ENCODE data around the gene RPS25. TPM values are rescaled to one million over a fixed set of nuclear protein-coding genes. Genes with fewer than 3 reads are reported as not detected.
"Not testable (repeated sequence)": the region's sequence is repeated elsewhere in the genome, so short reads cannot be mapped to it uniquely, and the experiment has no call there.

The RPS25 gene
- total RNA-seq, 1 experiment from 2014 or later: 1,176 TPM

DNA sequence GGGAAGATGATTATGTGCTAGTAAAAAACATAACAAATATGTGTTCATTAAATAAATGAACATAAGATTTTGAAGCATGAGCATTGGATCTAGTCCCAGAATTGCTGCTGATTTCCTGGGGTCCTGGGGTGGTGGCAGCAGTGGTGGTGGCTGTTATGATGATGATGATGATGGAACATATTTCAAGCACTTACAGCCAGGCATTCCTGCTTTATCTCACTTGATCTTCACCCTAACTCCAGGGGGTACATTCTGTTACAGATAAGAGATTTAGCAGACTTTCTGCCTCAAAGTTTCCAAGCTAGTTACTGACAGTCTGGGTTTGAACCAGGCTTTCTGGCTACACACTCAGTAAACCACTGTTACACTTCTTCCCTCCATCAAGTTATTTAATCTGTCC, 5.6 kb upstream of the RPS25 start:
- Histone ChIP-seq H3K9me3 (ENCODE audit: low read depth, low read length, poor library complexity, severe bottlenecking) (no peaks in the 10 kb centered on the region), H3K27me3 (replicated peaks; ENCODE audit: insufficient read depth, low read depth, low read length, poor library complexity) (no peaks in the 10 kb centered on the region), H3K4me3 (ENCODE audit: low read depth, low read length, poor library complexity, severe bottlenecking) (no peak overlapping the region), H3K4me1 (ENCODE audit: insufficient read depth, low read length, poor library complexity, severe bottlenecking) (peaks cover 10% of the 10 kb centered on the region), H3K27ac (ENCODE audit: low read depth, low read length, poor library complexity, severe bottlenecking) (no peak overlapping the region), H3K36me3 (ENCODE audit: insufficient read depth, low read length, poor library complexity, severe bottlenecking) (peaks cover 68% of the 10 kb centered on the region)
- BruUV-seq (replicated peaks): no TSS peak
- intact Hi-C loops (cut with micrococcal nuclease; ENCODE audit: unreplicated experiment): no loop called here
- ChIA-PET POLR2A (ENCODE audit: low non-redundant PET) (no interaction called here), CTCF (no interaction called here)
- no peak for DNase-seq (ENCODE audit: low spot score)
- TF ChIP-seq, protein P1, sequence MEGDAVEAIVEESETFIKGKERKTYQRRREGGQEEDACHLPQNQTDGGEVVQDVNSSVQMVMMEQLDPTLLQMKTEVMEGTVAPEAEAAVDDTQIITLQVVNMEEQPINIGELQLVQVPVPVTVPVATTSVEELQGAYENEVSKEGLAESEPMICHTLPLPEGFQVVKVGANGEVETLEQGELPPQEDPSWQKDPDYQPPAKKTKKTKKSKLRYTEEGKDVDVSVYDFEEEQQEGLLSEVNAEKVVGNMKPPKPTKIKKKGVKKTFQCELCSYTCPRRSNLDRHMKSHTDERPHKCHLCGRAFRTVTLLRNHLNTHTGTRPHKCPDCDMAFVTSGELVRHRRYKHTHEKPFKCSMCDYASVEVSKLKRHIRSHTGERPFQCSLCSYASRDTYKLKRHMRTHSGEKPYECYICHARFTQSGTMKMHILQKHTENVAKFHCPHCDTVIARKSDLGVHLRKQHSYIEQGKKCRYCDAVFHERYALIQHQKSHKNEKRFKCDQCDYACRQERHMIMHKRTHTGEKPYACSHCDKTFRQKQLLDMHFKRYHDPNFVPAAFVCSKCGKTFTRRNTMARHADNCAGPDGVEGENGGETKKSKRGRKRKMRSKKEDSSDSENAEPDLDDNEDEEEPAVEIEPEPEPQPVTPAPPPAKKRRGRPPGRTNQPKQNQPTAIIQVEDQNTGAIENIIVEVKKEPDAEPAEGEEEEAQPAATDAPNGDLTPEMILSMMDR (conservative IDR thresholded peaks at IDR 0.05; ENCODE audit: low read depth, low read length): no peak
- TF ChIP-seq EZH2 (IDR thresholded peaks at IDR 0.05; ENCODE audit: borderline replicate concordance, low read depth, low read length, poor library complexity, severe bottlenecking): no peak

DNA sequence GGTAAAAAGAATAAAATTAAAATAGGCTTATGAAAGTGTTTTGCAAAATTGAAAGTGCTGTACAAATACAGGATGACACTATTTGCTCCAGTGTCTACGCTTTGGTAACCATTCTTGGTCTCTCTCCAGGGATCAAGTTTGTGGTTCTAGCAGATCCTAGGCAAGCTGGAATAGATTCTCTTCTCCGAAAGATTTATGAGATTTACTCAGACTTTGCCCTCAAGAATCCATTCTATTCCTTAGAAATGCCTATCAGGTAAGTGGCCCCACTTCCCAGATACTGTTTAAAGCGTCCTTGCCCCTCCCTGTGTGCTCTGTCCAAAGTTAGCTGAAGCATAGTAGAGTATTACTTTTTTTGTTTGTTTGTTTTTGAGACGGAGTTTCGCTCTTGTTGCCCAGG, 3.5 kb upstream of the RPS25 start:
- ChIA-PET CTCF (no interaction called here), POLR2A (ENCODE audit: low non-redundant PET) (interaction anchor here (0.5 kb wide), 1 partner anchor 95 kb away, joined by 9 read pairs; no protein-coding TSS in a partner anchor)
- H3K27me3 ChIP-seq (replicated peaks; ENCODE audit: insufficient read depth, low read depth, low read length, poor library complexity): no peaks in the 10 kb centered on the region
- TF ChIP-seq, protein P1 (conservative IDR thresholded peaks at IDR 0.05; ENCODE audit: low read depth, low read length): no peak
- no peak for TF ChIP-seq EZH2 (IDR thresholded peaks at IDR 0.05; ENCODE audit: borderline replicate concordance, low read depth, low read length, poor library complexity, severe bottlenecking)
- H3K36me3 ChIP-seq (ENCODE audit: insufficient read depth, low read length, poor library complexity, severe bottlenecking): peaks cover 60% of the 10 kb centered on the region
- peak overlapping the region; percentile 51 for H3K27ac ChIP-seq (ENCODE audit: low read depth, low read length, poor library complexity, severe bottlenecking)
- no TSS peak for BruUV-seq (replicated peaks)
- H3K4me3 ChIP-seq (ENCODE audit: low read depth, low read length, poor library complexity, severe bottlenecking): no peak overlapping the region
- no peaks in the 10 kb centered on the region for H3K9me3 ChIP-seq (ENCODE audit: low read depth, low read length, poor library complexity, severe bottlenecking)
- intact Hi-C loops (cut with micrococcal nuclease; ENCODE audit: unreplicated experiment): no loop called here
- H3K4me1 ChIP-seq (ENCODE audit: insufficient read depth, low read length, poor library complexity, severe bottlenecking): peaks cover 13% of the 10 kb centered on the region
- no peak for DNase-seq (ENCODE audit: low spot score)

DNA sequence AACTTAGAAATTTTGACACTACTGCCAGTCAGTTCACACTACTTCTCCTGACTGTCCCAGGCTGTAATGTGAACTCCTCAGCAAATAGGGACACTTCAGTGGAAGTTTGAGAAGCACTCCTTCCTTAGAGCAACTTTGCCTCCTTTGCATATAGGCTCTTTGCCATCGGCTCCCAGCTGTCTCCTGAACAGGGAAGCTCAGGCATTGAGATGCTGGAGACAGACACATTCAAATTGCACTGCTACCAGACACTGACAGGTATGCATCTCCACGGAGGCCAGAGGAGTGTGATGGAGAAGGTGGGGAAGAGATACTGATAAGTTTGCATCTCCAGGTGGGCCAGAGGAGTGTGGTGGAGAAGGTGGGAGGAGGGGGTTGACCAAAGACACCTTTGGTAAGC, 1.9 kb upstream of the RPS25 start:
- peaks cover 65% of the 10 kb centered on the region for H3K36me3 ChIP-seq (ENCODE audit: insufficient read depth, low read length, poor library complexity, severe bottlenecking)
- H3K4me3 ChIP-seq (ENCODE audit: low read depth, low read length, poor library complexity, severe bottlenecking): peak overlapping the region; percentile 77
- ChIA-PET POLR2A (ENCODE audit: low non-redundant PET) (no interaction called here), CTCF (no interaction called here)
- H3K4me1 ChIP-seq (ENCODE audit: insufficient read depth, low read length, poor library complexity, severe bottlenecking): peaks cover 18% of the 10 kb centered on the region
- no peaks in the 10 kb centered on the region for H3K27me3 ChIP-seq (replicated peaks; ENCODE audit: insufficient read depth, low read depth, low read length, poor library complexity)
- no peak for TF ChIP-seq EZH2 (IDR thresholded peaks at IDR 0.05; ENCODE audit: borderline replicate concordance, low read depth, low read length, poor library complexity, severe bottlenecking)
- TF ChIP-seq, protein P1 (conservative IDR thresholded peaks at IDR 0.05; ENCODE audit: low read depth, low read length): no peak
- no TSS peak for BruUV-seq (replicated peaks)
- DNase-seq (ENCODE audit: low spot score): no peak
- H3K27ac ChIP-seq (ENCODE audit: low read depth, low read length, poor library complexity, severe bottlenecking): no peak overlapping the region
- no peaks in the 10 kb centered on the region for H3K9me3 ChIP-seq (ENCODE audit: low read depth, low read length, poor library complexity, severe bottlenecking)
- intact Hi-C loops (cut with micrococcal nuclease; ENCODE audit: unreplicated experiment): loop anchor here (5.0 kb wide), 1 partner anchor 82 kb away; the partner anchor contains the start of gene DPAGT1

DNA sequence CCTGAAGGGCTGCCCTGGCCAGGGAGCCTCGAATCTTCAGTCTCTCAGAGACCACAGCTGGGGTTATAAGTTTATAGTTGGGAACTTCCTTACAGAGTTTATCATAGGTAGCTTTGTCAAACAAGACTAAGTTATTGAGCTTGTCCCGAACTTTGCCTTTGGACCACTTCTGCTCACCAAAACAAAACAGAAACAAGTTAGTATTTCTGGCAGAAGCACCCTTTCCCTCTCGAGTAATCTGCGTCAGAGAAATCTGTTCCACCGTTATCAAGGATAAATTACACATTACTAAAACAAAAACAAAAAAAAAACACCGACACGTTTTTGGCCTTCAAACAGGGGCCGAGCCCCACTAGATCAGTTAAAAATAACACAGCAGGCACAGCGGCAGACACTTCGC, 766 bp downstream of the RPS25 start:
- POLR2A ChIA-PET (ENCODE audit: low non-redundant PET): interaction anchor here (0.6 kb wide), 1 partner anchor 75 kb away, joined by 3 read pairs; no protein-coding TSS in a partner anchor

More for the DNA sequence above, 766 bp downstream of the RPS25 start:
- H3K4me3 ChIP-seq (ENCODE audit: low read depth, low read length, poor library complexity, severe bottlenecking): peak overlapping the region; percentile 77
- intact Hi-C loops (cut with micrococcal nuclease; ENCODE audit: unreplicated experiment): loop anchor here (5.0 kb wide), 1 partner anchor 85 kb away; the partner anchor contains the start of gene DPAGT1
- peaks cover 65% of the 10 kb centered on the region for H3K36me3 ChIP-seq (ENCODE audit: insufficient read depth, low read length, poor library complexity, severe bottlenecking)
- peak overlapping the region; percentile 95 for H3K27ac ChIP-seq (ENCODE audit: low read depth, low read length, poor library complexity, severe bottlenecking)
- DNase-seq (ENCODE audit: low spot score); CTCF ChIA-PET; BruUV-seq (replicated peaks); H3K9me3 ChIP-seq (ENCODE audit: low read depth, low read length, poor library complexity, severe bottlenecking); H3K27me3 ChIP-seq (replicated peaks; ENCODE audit: insufficient read depth, low read depth, low read length, poor library complexity): not testable (repeated sequence)
- peaks cover 18% of the 10 kb centered on the region for H3K4me1 ChIP-seq (ENCODE audit: insufficient read depth, low read length, poor library complexity, severe bottlenecking)

All from A673 (cell line).